Measurements from ENCODE around the gene HIVEP2. TPM values are rescaled to one million over a fixed set of nuclear protein-coding genes. Genes with fewer than 3 reads are reported as not detected.

Gene HIVEP2
- total and polyA plus RNA-seq, 2 donors (not counting 1 experiment from before 2014, with no cell fraction given), result 5.0 to 14.4 TPM

DNA sequence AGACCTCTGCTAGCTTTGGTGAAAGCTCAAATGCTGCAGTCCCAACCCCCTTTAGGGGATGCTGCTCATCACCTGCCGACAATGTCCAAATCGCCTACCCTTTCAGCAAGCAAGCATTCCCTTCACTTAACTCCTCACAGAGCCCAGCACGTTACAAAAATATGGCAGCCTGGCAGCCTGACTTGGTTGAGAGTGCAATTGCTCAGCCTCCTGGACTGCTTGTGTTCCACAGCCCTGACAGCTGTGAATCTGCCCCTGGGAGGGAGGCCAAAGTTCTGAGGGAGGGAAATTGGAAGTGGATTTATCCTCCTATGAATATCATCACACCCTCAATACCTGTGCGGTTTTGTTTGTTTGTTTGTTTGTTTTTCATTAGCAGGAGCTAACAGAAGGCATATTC lies 231.0 kb downstream of the HIVEP2 start:
- no peak overlapping the region for H3K27ac ChIP-seq (ENCODE audit: insufficient read depth, low read length)
- no peak overlapping the region for H2AFZ ChIP-seq (ENCODE audit: low read length)
- H3K4me1 ChIP-seq (ENCODE audit: control insufficient read depth, extremely low read depth, insufficient read depth, low read length), result no peaks in the 10 kb centered on the region
- no peak for DNase-seq (ENCODE audit: low read depth in 2 of 2)
- H3K79me2 ChIP-seq (ENCODE audit: control insufficient read depth, insufficient read depth, low read length), result no peaks in the 10 kb centered on the region
- H3K4me2 ChIP-seq (ENCODE audit: extremely low read depth, insufficient read depth, low read length), result no peak overlapping the region
- TF ChIP-seq, protein P1, sequence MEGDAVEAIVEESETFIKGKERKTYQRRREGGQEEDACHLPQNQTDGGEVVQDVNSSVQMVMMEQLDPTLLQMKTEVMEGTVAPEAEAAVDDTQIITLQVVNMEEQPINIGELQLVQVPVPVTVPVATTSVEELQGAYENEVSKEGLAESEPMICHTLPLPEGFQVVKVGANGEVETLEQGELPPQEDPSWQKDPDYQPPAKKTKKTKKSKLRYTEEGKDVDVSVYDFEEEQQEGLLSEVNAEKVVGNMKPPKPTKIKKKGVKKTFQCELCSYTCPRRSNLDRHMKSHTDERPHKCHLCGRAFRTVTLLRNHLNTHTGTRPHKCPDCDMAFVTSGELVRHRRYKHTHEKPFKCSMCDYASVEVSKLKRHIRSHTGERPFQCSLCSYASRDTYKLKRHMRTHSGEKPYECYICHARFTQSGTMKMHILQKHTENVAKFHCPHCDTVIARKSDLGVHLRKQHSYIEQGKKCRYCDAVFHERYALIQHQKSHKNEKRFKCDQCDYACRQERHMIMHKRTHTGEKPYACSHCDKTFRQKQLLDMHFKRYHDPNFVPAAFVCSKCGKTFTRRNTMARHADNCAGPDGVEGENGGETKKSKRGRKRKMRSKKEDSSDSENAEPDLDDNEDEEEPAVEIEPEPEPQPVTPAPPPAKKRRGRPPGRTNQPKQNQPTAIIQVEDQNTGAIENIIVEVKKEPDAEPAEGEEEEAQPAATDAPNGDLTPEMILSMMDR (conservative IDR thresholded peaks at IDR 0.05 in 1 of 2, IDR thresholded peaks at IDR 0.05 in 1 of 2; ENCODE audit: low read depth in 1 of 2, low read length in 2 of 2), result no peak
- TF ChIP-seq EZH2 (IDR thresholded peaks at IDR 0.05; ENCODE audit: low read length, missing control alignments), result no peak
- no peaks in the 10 kb centered on the region for H4K20me1 ChIP-seq (ENCODE audit: control insufficient read depth, extremely low read depth, insufficient read depth, low read length)
- H3K36me3 ChIP-seq (ENCODE audit: control insufficient read depth, insufficient read depth, low read length), result no peaks in the 10 kb centered on the region
- H3K9me3 ChIP-seq (ENCODE audit: control insufficient read depth, insufficient read depth, low read depth, low read length), result no peaks in the 10 kb centered on the region
- peaks cover 2% of the 10 kb centered on the region for H3K27me3 ChIP-seq (ENCODE audit: control insufficient read depth, insufficient read depth, low read length)
- no peak overlapping the region for H3K9ac ChIP-seq (ENCODE audit: insufficient read depth, low read length)
- no peak overlapping the region for H3K4me3 ChIP-seq (replicated peaks in 1 of 4; ENCODE audit: control extremely low read depth in 1 of 4, insufficient read depth in 1 of 4, low read depth in 3 of 4, low read length in 4 of 4)

DNA sequence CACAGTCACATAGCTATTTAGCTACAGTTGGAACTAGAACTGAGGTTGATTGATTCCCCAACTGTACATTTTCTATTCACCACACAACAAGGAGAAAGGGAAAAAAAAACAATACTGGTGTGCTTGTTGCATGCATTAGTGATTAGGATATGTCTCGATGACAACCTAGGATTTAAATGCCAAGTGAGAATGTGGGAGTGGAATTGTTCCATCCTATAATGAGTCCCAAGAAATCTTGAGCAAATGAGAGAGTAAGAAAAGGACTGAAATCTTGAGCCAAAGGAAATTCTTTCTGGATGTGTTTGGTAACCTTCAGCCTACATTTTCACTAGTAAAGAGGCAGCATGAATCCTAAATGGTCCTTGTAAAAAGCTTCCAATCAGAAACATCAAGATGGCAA lies 232.7 kb downstream of the HIVEP2 start:
- no peak for DNase-seq (ENCODE audit: low read depth in 2 of 2)
- H3K27ac ChIP-seq (ENCODE audit: insufficient read depth, low read length), result no peak overlapping the region
- no peaks in the 10 kb centered on the region for H3K79me2 ChIP-seq (ENCODE audit: control insufficient read depth, insufficient read depth, low read length)
- H3K4me3 ChIP-seq (replicated peaks in 1 of 4; ENCODE audit: control extremely low read depth in 1 of 4, insufficient read depth in 1 of 4, low read depth in 3 of 4, low read length in 4 of 4), result no peak overlapping the region
- H3K36me3 ChIP-seq (ENCODE audit: control insufficient read depth, insufficient read depth, low read length), result no peaks in the 10 kb centered on the region
- no peak overlapping the region for H3K9ac ChIP-seq (ENCODE audit: insufficient read depth, low read length)
- peaks cover 2% of the 10 kb centered on the region for H3K27me3 ChIP-seq (ENCODE audit: control insufficient read depth, insufficient read depth, low read length)
- no peaks in the 10 kb centered on the region for H3K4me1 ChIP-seq (ENCODE audit: control insufficient read depth, extremely low read depth, insufficient read depth, low read length)
- no peaks in the 10 kb centered on the region for H3K9me3 ChIP-seq (ENCODE audit: control insufficient read depth, insufficient read depth, low read depth, low read length)
- no peak overlapping the region for H3K4me2 ChIP-seq (ENCODE audit: extremely low read depth, insufficient read depth, low read length)
- H2AFZ ChIP-seq (ENCODE audit: low read length), result no peak overlapping the region
- TF ChIP-seq, protein P1 (conservative IDR thresholded peaks at IDR 0.05 in 1 of 2, IDR thresholded peaks at IDR 0.05 in 1 of 2; ENCODE audit: low read depth in 1 of 2, low read length in 2 of 2), result no peak
- no peak for TF ChIP-seq EZH2 (IDR thresholded peaks at IDR 0.05; ENCODE audit: low read length, missing control alignments)
- H4K20me1 ChIP-seq (ENCODE audit: control insufficient read depth, extremely low read depth, insufficient read depth, low read length), result no peaks in the 10 kb centered on the region

DNA sequence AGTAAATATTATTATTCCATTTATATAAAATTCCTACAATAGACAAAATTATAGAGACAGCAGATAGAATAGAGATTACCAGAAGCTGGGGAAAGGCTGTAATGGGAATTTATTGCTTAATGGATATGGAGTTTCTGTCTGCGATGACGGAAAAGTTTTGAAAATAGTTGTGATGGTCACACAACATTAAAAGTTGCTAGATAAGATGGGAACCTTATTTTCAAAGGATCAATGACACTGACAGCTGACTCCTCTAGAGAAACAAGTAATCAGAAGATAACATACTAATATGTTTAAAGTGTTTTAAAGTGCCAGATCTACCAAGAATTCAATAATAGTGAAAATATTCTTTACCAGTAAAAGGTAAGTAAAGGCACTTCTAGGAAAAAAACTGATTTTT lies 236.3 kb downstream of the HIVEP2 start:
- no peaks in the 10 kb centered on the region for H3K79me2 ChIP-seq (ENCODE audit: control insufficient read depth, insufficient read depth, low read length)
- H3K27ac ChIP-seq (ENCODE audit: insufficient read depth, low read length), result no peak overlapping the region
- no peak for DNase-seq (ENCODE audit: low read depth in 2 of 2)
- no peak overlapping the region for H3K4me3 ChIP-seq (replicated peaks in 1 of 4; ENCODE audit: control extremely low read depth in 1 of 4, insufficient read depth in 1 of 4, low read depth in 3 of 4, low read length in 4 of 4)
- no peaks in the 10 kb centered on the region for H3K4me1 ChIP-seq (ENCODE audit: control insufficient read depth, extremely low read depth, insufficient read depth, low read length)
- no peaks in the 10 kb centered on the region for H3K27me3 ChIP-seq (ENCODE audit: control insufficient read depth, insufficient read depth, low read length)
- H3K9ac ChIP-seq (ENCODE audit: insufficient read depth, low read length), result no peak overlapping the region
- no peaks in the 10 kb centered on the region for H3K9me3 ChIP-seq (ENCODE audit: control insufficient read depth, insufficient read depth, low read depth, low read length)
- H2AFZ ChIP-seq (ENCODE audit: low read length), result no peak overlapping the region
- H4K20me1 ChIP-seq (ENCODE audit: control insufficient read depth, extremely low read depth, insufficient read depth, low read length), result no peaks in the 10 kb centered on the region
- no peak overlapping the region for H3K4me2 ChIP-seq (ENCODE audit: extremely low read depth, insufficient read depth, low read length)
- H3K36me3 ChIP-seq (ENCODE audit: control insufficient read depth, insufficient read depth, low read length), result no peaks in the 10 kb centered on the region
- TF ChIP-seq, protein P1 (conservative IDR thresholded peaks at IDR 0.05 in 1 of 2, IDR thresholded peaks at IDR 0.05 in 1 of 2; ENCODE audit: low read depth in 1 of 2, low read length in 2 of 2), result no peak
- no peak for TF ChIP-seq EZH2 (IDR thresholded peaks at IDR 0.05; ENCODE audit: low read length, missing control alignments)

Data from fibroblast of lung (primary cell).